ENCODE data around the gene CUEDC2. TPM values are rescaled to one million over a fixed set of nuclear protein-coding genes. Genes with fewer than 3 reads are reported as not detected.

CUEDC2 gene
- total RNA-seq, 1 experiment from 2014 or later = 40.2 TPM

- TF ChIP-seq ZNF281 (CRISPR knock-in tag; IDR thresholded peaks at IDR 0.05) (peak; percentile 87), ZNF416 (CRISPR knock-in tag; IDR thresholded peaks at IDR 0.05) (no peak), FOXK1 (CRISPR knock-in tag; IDR thresholded peaks at IDR 0.05) (peak; percentile 55; the same call in 1 of the 2 replicates), TP53 (CRISPR knock-in tag; IDR thresholded peaks at IDR 0.05) (0 out of 2 replicates have a peak, but pooled peaks have one; percentile 29), OVOL2 (CRISPR knock-in tag; IDR thresholded peaks at IDR 0.05; ENCODE audit: borderline replicate concordance) (no peak), CTCF (IDR thresholded peaks at IDR 0.05) (peak; percentile 22; the same call in 1 of the 2 replicates), ZBTB21 (CRISPR knock-in tag; IDR thresholded peaks at IDR 0.05; ENCODE audit: borderline replicate concordance) (peak; percentile 90), TEAD1 (CRISPR knock-in tag; IDR thresholded peaks at IDR 0.05) (peak; percentile 85), MYBL2 (CRISPR knock-in tag; IDR thresholded peaks at IDR 0.05) (peak; percentile 54; the same call in 1 of the 2 replicates), MAX (CRISPR knock-in tag; IDR thresholded peaks at IDR 0.05) (peak; percentile 97), FOXP1 (CRISPR knock-in tag; IDR thresholded peaks at IDR 0.05; ENCODE audit: borderline replicate concordance) (peak; percentile 75), NFE2L1 (CRISPR knock-in tag; IDR thresholded peaks at IDR 0.05) (peak; percentile 80; the same call in 1 of the 2 replicates), RELA (CRISPR knock-in tag; IDR thresholded peaks at IDR 0.05; ENCODE audit: borderline replicate concordance) (no peak)
Measured at GRCh38 chr10:102422545-102423129, 9.7 kb downstream of the CUEDC2 start (continued).

GRCh38 chr10:102421757-102422512 lies 10.4 kb downstream of the CUEDC2 start:
- H3K27me3 Mint-ChIP-seq (ENCODE audit: low read depth) = peaks cover 5% of the 10 kb centered on the region; the same call in 1 of the 2 replicates
- no peak overlapping the region for H3K27ac Mint-ChIP-seq
- POLR2A ChIA-PET = interaction anchor here (0.8 to 5.0 kb wide), 7 partner anchors 10 to 300 kb away, joined by 3 to 34 read pairs (median 12); partner anchors contain the start of genes C10orf95, CUEDC2 and NFKB2
- CTCF ChIA-PET = interaction anchor here (0.6 to 6.7 kb wide), 20 partner anchors 9 to 252 kb away, joined by 3 to 68 read pairs (median 18); partner anchors contain the start of genes ACTR1A, C10orf95, CUEDC2 and GBF1
- peak; percentile 55 for DNase-seq (ENCODE audit: low spot score)
- peak overlapping the region; percentile 98 for H3K4me3 Mint-ChIP-seq
- ATAC-seq = peak; percentile 0
- H3K36me3 Mint-ChIP-seq = peaks cover 9% of the 10 kb centered on the region; the same call in 1 of the 2 replicates
- no peaks in the 10 kb centered on the region for H3K9me3 Mint-ChIP-seq
- peaks cover 19% of the 10 kb centered on the region for H3K4me1 Mint-ChIP-seq
- TF ChIP-seq SMAD4 (CRISPR knock-in tag; IDR thresholded peaks at IDR 0.05) (0 out of 2 replicates have a peak, but pooled peaks have one; percentile 16), ZNF396 (CRISPR knock-in tag; IDR thresholded peaks at IDR 0.05; ENCODE audit: borderline replicate concordance) (no peak), ARID4B (CRISPR knock-in tag; IDR thresholded peaks at IDR 0.05; ENCODE audit: borderline replicate concordance) (no peak; the same call in 1 of the 2 replicates), RELA (CRISPR knock-in tag; IDR thresholded peaks at IDR 0.05; ENCODE audit: borderline replicate concordance) (0 out of 2 replicates have a peak, but pooled peaks have one; percentile 74), MAX (CRISPR knock-in tag; IDR thresholded peaks at IDR 0.05) (no peak), CBFB (CRISPR knock-in tag; IDR thresholded peaks at IDR 0.05; ENCODE audit: low read depth) (0 out of 2 replicates have a peak, but pooled peaks have one; percentile 4), ZNF281 (CRISPR knock-in tag; IDR thresholded peaks at IDR 0.05) (peak; percentile 31; the same call in 1 of the 2 replicates)
- TF ChIP-seq, protein P1, sequence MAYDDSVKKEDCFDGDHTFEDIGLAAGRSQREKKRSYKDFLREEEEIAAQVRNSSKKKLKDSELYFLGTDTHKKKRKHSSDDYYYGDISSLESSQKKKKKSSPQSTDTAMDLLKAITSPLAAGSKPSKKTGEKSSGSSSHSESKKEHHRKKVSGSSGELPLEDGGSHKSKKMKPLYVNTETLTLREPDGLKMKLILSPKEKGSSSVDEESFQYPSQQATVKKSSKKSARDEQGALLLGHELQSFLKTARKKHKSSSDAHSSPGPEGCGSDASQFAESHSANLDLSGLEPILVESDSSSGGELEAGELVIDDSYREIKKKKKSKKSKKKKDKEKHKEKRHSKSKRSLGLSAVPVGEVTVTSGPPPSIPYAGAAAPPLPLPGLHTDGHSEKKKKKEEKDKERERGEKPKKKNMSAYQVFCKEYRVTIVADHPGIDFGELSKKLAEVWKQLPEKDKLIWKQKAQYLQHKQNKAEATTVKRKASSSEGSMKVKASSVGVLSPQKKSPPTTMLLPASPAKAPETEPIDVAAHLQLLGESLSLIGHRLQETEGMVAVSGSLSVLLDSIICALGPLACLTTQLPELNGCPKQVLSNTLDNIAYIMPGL (CRISPR knock-in tag; IDR thresholded peaks at IDR 0.05) = peak; percentile 53; the same call in 1 of the 2 replicates

Data from WTC11 (cell line).